DMS114 treated with DMSO at 0.1 percent for 48 hours (cell line): Measurements from ENCODE around the gene ST3GAL5.
A peak's percentile ranks its signal among the peaks of the same experiment; 100 is the strongest.
"Not testable (repeated sequence)": the region's sequence is repeated elsewhere in the genome, so short reads cannot be mapped to it uniquely, and the experiment has no call there.

ENCODE experiments used
- DNase-seq: peaks from one replicate; lab custom pipeline; 2025; ENCODE audit not compliant: unreplicated experiment; lab: John Stamatoyannopoulos, UW

The ST3GAL5 gene

GRCh38 chr2:85888684-85889626, at the start of gene ST3GAL5:
TSS of gene ST3GAL5 (minus strand) at chr2:85888990. CDS start at chr2:85888905, 85 bp downstream.
- peak; percentile 77 for DNase-seq

DNA sequence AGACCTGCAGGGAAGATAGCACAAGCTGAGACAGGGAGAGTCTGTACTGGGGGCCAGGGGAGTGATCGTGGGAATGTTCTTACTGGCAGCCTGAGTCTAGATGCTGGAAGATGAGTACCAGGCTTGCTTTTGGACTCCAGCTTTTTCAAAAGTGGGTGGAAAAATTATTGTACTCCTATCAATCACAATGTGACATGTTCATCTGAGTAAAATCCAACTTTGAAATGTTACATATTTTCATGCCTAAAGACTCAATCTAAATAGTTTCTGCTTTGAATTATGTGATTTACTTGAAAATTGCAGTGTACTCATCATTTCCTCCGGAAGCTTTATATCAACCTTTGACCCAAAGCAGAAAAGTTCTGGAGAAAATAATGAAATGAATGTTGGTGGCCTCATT, 49.7 kb upstream of the ST3GAL5 start:
- no peak for DNase-seq

- DNase-seq = no peak
These were observed 48.3 kb upstream of the ST3GAL5 start for GRCh38 chr2:85937069-85937439.

- DNase-seq = no peak
These were observed 47.8 kb upstream of the ST3GAL5 start for GRCh38 chr2:85936421-85937068.

- DNase-seq = no peak
These were observed 47.0 kb upstream of the ST3GAL5 start for GRCh38 chr2:85935746-85936208.

- DNase-seq = no peak
These were observed 46.5 kb upstream of the ST3GAL5 start for GRCh38 chr2:85935170-85935745.

- DNase-seq = no peak
These were observed 45.2 kb upstream of the ST3GAL5 start for GRCh38 chr2:85933753-85934594.

DNA sequence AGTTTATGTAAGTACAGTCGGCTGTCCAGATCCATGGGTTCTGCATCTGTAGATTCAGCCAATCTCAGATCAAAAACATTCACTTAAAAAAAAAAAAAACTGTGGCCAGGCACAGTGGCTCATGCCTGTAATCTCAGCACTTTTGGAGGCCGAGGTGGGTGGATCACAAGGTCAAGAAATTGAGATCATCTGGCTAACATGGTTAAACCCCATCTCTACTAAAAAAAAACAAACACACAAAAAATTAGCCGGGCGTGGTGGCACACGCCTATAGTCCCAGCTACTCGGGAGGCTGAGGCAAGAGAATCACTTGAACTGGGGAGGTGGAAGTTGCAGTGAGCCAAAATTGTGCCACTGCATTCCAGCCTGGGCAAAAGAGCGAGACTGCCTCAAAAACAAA, 42.4 kb upstream of the ST3GAL5 start:
- DNase-seq = not testable (repeated sequence)

DNA sequence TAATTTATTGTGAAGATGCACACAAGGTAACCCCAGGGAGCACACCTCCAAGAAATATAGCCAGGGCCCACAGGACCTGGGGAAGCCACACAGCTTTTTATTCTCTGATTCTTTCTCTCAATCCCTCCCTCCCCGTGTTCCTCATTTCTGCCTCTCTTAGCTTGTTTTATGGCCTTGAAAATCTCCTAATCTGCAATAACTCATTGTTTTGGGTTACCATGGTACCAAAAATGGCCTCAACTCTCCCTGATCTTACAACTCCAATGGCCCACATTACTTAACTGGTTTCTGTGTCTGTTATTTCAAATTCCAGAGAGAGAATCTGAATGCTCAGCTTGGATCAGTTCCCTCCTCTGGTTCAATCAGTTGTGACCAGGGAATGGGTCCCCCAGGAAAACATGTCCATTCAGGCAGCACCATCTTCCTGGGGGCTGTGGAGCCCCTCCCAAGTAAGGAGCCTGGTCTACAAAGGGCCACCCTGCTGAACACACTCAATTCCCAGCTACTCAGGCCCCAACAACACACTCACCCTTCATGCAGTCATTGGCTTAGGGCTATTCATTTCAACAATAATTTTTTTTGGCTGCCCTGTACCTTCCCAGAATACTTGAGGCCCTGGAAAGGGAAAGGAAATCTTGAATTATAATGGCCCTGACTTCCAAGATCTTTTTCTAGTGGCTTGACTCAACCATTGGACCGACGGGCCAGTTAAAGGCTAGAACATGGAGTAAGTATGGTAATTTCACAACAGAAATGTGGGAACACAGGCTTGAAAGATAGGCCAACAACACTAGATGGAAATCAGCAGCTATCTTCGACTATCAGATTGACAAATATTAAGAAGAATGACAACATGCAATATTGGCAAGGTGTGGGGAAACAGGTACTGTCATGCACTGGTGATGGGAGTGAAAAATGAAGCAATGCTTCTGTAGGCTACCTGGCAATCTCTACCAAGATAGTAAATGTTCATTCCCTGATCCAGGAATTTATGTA, 41.6 kb upstream of the ST3GAL5 start:
- no peak for DNase-seq

GRCh38 chr2:85929096-85930050, 40.6 kb upstream of the ST3GAL5 start:
- no peak for DNase-seq

DNA sequence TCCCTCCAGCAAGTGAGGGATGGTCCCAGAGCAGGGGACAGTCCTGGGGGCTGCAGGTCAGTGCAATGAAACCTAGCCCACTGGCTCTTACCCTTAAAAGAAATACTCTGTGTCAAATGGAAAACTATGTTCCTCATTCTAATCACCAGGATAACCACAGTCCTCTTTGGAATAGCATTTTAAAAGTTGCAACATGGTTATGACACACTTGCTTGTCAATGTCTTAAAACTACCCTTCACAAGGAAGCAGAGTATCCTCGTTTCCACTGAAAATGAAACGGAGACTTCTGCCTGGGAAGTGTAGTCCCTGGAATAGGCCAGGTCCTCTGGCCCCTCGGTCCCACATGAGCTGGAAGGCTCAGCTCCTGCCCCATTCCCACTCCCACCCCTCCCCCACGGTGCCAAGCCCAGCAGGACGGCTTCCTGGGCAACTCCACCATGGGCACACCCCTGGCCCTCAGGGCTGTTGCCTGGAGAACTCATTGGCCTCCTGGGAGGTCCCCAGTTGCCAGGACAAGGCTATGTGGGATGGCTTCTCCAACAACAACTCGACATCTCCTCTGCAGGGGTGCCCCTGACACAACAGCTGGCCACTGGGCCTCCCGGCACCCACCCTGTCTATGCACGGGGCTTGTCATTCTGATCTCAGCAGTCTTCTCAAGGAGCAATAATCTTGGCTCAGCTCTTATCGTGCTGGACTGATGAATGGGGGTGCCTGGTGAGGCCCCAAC, 38.3 kb upstream of the ST3GAL5 start:
- no peak for DNase-seq

DNA sequence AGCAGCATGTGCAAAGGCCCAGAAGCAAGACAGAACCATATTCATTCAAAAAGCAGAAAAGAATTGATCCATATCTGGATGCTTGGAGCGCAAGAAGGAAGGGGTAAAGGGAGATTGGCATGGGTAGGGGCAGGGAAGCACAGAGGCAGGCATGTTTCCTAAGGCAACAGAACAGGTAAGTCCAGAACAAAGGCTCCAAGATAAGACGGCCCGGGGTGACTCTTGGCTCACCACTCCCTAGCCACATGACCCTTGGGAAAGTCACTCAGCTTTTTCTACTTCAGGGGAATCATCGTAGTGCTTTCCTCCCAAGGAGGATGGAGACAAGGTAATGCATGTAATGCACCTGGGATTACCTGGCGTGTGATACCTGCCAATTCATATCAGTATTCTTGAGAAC, 37.7 kb upstream of the ST3GAL5 start:
- DNase-seq = no peak

- DNase-seq = no peak
These were observed 36.5 kb upstream of the ST3GAL5 start for GRCh38 chr2:85925216-85925671.

DNA sequence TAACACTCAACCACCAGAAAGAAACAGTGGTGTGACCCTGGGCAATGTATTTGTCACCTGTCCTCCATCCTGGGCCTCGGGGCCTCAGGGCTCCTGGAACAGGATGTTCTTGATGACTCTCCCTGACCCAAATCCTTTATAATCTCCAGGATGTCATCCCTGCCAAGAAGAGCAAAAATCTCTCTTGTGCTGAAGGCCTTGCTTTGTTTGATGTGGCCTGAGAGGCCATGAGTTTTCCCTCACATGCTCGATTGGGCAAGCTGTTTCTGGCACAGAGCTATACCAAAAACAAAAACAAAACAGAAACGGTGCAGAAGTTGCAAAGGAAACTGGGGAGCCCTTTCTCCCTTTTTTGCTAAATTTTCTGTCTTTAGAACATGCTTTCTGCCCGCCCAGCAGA, 35.7 kb upstream of the ST3GAL5 start:
- DNase-seq = no peak

DNA sequence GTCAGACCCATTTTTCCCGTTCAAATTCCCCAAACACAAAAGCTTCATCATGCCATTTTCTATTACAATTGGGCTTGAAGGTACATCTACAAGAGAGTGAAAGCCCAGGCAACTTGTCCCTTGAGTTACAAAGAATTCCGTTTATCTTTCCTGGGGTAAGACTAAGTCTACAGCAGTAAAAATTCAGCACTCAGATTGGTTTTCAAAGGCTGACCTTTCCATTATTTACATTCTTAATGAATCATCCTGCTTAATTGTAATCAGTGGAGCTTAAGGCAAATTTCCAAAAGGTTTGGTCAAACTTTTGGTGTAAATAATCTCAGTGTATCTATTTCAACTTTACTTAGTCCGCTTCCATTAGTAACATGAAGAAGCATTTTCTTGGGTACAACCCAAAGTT, 33.4 kb upstream of the ST3GAL5 start:
- no peak for DNase-seq

- DNase-seq = no peak
These were observed 32.9 kb upstream of the ST3GAL5 start for GRCh38 chr2:85921659-85922058.

GRCh38 chr2:85920810-85921545, 32.2 kb upstream of the ST3GAL5 start:
- DNase-seq = no peak
